Dermis microvascular lymphatic vessel endothelial cell (primary cell): Measurements from ENCODE around the gene KCNJ10. TPM values are rescaled to one million over a fixed set of nuclear protein-coding genes. Genes with fewer than 3 reads are reported as not detected.
"Not testable (repeated sequence)": the region's sequence is repeated elsewhere in the genome, so short reads cannot be mapped to it uniquely, and the experiment has no call there.

Source experiments
- DNase-seq, 2 donors: peaks; one replicate each; pipeline versions ENCODE4 v3.0.0 to v3.0.0-alpha.2; 2010; ENCODE audit warnings: low read depth in 2 of 2
- total RNA-seq: library from RNA; depleted of rRNA; stranded (reverse); fragments of >200 nt; gene quantifications from 2 replicates; pipeline ENCODE4 v1.2.1, GENCODE V29; 2014

The KCNJ10 gene
- total RNA-seq: not detected in 2 replicates

DNA sequence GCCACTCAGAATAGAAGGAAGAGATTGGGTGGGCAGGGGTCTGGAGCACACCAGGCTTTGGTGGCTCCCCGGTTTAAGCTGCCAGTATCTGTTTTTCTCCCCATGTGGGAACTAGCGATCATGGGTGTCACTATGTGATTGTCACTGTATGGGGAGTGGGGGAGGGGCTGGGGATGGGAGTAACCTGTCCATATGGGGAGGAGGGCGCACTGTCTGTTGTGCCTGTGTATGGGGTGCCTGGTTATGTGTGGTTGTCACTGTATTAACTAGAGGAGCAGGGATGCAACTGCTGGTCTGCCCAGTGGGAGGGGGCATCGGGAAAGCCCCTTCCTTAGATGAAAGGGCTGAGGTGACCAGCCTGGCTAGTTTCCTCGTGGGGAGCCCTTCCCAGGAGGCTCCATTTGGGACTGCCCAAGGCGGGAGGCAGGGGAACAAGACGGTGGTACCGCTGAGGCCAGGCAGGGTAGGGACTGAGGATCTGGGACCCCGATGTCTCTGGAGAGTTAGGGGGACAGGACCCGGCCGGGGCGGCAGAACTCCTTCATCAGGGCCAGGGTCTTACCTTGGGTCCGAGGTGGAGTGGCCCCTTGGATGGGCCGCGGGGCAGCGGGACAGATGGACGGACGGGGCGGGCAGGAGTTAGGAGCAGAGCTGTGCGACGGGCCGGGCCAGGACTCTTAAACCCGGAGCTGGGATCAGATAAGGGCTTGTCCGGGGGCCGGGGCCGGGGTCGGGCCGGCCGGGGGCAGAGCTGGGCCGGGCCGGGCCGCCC lies at the start of gene KCNJ10:
KCNJ10 (minus strand) TSS at position 701 of the 772 bp plus-strand sequence. CDS start 27,628 bp downstream, outside the sequence.
- DNase-seq: no peak

DNA sequence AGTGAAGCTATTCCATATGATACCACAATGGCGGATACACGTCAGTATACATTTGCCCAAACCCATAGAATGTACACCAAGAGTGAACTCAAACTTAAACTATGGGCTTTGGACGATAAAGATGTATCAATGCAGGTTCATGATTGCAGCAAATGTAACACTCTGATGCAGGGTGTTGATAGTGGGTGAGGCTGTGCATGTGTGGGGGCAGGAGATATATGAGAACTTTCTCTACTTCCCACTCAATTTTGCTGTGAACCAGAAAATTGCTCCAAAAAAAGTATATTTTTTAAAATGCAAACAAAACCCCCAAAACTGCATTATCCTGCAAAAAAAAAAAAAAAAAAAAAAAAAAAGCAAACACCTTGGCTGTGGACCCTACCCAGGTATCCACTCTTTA lies 49.0 kb upstream of the KCNJ10 start:
- DNase-seq: no peak

GRCh38 chr1:160117709-160118183 lies 47.8 kb upstream of the KCNJ10 start:
- DNase-seq: no peak

DNA sequence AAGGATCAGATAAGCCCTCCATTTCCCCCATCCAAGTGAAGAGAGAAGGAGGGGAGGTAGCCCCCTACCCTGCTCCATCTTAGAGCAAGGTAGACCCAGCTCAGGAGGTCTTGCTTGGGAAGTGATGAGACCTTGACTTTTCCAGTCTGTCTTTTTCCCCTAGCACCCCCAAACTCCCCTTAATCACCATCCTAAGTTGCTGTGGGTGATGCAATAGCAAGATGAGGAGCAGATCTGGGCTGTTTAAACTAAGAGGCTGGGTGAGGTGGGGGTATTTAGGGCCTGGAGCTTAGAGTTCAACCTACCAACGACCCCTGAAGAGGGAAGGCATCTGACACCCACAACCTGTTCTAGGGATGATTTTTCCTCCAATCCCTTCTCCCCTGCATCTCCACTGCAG lies 47.3 kb upstream of the KCNJ10 start:
- no peak for DNase-seq

GRCh38 chr1:160116283-160117147 lies 46.6 kb upstream of the KCNJ10 start:
- no peak for DNase-seq

- no peak for DNase-seq
Measured at GRCh38 chr1:160115545-160116282, 45.8 kb upstream of the KCNJ10 start, which contains the start of gene ATP1A2. Gene ATP1A2, plus strand, starts transcription at chr1:160115759. Its CDS starts 103 bp downstream, at chr1:160115862.

DNA sequence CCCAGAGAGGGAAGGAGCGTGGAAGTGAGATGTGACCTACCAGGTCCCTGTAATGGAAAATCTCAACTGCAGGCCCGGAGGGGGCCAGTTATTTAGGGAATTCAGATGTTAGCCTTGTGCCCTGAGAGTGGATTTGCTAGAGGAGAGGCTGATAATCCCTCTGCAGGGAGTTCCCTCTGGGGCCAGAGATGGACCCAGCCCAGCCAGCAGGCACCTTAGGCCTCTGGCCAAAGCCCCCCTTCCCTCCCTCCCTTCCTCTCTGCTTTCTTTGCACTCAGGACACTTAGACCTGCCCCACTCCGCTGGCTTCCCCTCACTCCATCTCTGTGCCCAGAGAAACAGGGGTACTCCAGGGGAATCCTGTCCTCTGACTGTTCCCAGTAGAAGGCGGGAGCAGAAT lies 44.1 kb upstream of the KCNJ10 start:
- no peak for DNase-seq

GRCh38 chr1:160113407-160113806 lies 43.4 kb upstream of the KCNJ10 start:
- no peak for DNase-seq

GRCh38 chr1:160112357-160112756 lies 42.4 kb upstream of the KCNJ10 start:
- no peak for DNase-seq

DNA sequence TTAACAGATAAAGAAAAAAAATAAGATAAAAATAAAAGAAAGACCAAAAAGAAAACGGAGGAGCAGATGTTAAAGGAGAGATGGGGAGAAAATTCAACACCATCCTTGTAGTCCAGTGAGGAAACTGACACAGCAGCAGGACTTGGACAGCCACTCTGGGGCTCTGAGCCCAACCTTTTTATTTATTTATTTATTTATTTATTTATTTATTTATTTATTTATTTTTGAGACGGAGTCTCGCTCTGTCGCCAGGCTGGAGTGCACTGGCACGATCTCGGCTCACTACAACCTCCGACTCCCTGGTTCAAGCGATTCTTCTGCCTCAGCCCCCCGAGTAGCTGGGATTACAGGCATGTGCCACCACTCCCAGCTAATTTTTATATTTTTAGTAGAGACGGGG lies 41.5 kb upstream of the KCNJ10 start:
- not testable (repeated sequence) for DNase-seq

GRCh38 chr1:160109686-160110085 lies 39.7 kb upstream of the KCNJ10 start:
- no peak for DNase-seq

GRCh38 chr1:160108888-160109662 lies 39.1 kb upstream of the KCNJ10 start:
- peak; percentile 6 to 56 for DNase-seq

DNA sequence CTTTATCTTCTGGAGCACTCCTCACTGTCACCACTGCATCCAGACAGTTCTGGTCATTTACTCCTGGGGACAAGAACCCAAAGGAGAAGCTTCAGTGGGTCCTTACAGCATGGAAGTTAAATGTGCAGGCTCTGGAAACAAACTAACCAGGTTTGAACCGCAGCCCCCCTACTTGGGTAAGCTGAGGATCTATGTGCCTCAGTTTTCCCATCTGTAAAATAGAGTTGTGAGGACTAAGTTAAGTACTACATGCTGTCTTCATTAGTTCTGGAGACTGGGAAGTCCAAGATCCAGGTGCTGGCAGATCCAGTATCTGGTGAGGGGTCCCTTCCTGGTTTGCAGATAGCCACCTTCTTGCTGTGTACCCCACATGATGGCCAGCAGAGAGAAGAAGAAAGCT lies 37.6 kb upstream of the KCNJ10 start:
- DNase-seq: no peak

DNA sequence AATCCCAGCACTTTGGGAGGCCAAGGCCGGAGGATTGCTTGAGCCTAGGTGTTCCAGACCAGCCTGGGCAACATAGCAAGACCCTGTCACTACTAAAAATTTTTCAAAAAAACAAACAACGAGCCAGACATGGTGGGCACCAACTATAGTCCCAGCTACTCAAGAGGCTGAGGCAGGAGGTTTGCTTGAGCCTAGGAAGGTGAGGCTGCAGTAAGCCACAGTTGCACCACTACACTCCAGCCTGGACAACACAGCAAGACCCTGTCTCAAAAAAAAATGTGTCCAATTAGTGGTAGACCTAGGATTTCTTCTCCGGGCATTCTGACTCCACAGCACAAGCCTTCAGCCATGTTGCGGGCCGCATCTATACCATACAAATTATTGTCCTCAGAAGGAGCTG lies 35.2 kb upstream of the KCNJ10 start:
- no peak for DNase-seq

DNA sequence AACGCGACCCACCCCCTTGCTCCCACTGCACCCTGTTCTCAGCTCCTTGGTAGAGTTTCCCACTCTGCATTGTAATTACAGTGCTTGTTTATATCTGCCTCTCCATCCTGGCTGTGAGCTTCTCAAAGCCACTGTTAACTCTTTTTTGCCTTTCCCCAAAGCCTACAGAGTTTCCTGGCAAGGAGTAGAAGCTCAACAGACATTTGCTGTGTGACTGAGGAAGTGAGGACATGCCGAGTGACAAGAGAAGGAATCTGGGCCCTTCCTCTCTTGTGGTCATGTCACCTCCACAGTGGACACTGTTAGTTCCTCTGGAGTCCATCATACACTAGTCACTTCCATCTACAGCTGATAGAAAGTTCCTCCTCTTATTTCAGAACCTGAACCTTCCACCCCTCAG lies 34.5 kb upstream of the KCNJ10 start:
- DNase-seq: no peak

GRCh38 chr1:160103658-160104408 lies 33.9 kb upstream of the KCNJ10 start:
- no peak for DNase-seq

GRCh38 chr1:160101717-160102522 lies 32.0 kb upstream of the KCNJ10 start:
- no peak for DNase-seq

- DNase-seq: peak; percentile 37 to 70
Measured at GRCh38 chr1:160101037-160101716, 31.2 kb upstream of the KCNJ10 start.
